Sigmoid colon (tissue), 7 donors: ENCODE results near the gene ADAMTS12. TPM values are rescaled to one million over a fixed set of nuclear protein-coding genes. Genes with fewer than 3 reads are reported as not detected.

ENCODE experiments used
- DNase-seq: peaks from one replicate; pipeline ENCODE4 v3.0.0-alpha.2; 2019
- H3K27ac ChIP-seq, 4 donors: fragments of 200-600 bp; sonication (generic); one replicate each; pipeline ENCODE4 v1.5.1; 2016 to 2019; ENCODE audit warnings: mild to moderate bottlenecking in 1 of 4
- H3K27me3 ChIP-seq, 3 donors: fragments of 200-600 bp; sonication (generic); one replicate each; pipeline ENCODE4 v1.5.1; 2019; ENCODE audit warnings: mild to moderate bottlenecking in 1 of 3
- H3K36me3 ChIP-seq, 4 donors: fragments of 200-600 bp; sonication (generic); one replicate each; pipeline ENCODE4 v1.5.1; 2016 to 2019
- H3K4me1 ChIP-seq, 4 donors: fragments of 200-600 bp; sonication (generic); one replicate each; pipeline ENCODE4 v1.5.1; 2017 to 2019
- H3K4me3 ChIP-seq, 4 donors: fragments of 200-600 bp; sonication (generic); one replicate each; pipeline ENCODE4 v1.5.1; 2017 to 2019; ENCODE audit warnings: mild to moderate bottlenecking in 2 of 4, moderate library complexity in 1 of 4
- H3K9me3 ChIP-seq, 4 donors: fragments of 200-600 bp in 3 of 4; sonication (generic) in 3 of 4; one replicate each; pipeline versions ENCODE4 v1.5.1 to v1.6.1; 2013 to 2019
- CTCF ChIP-seq, 4 experiments: fragments of 450-650 bp in 3 of 4; fragments of 200-600 bp in 1 of 4; IDR thresholded peaks; one replicate each; pipeline ENCODE4 v1.5.1; 2016 to 2019; ENCODE audit warnings: antibody characterized with exemption in 4 of 4, mild to moderate bottlenecking in 3 of 4, moderate library complexity in 2 of 4
- EP300 ChIP-seq, 4 donors: sonication (generic); formaldehyde crosslinking; IDR thresholded peaks; one replicate each; pipeline ENCODE4 v1.6.1; 2017; ENCODE audit warnings: antibody characterized with exemption in 4 of 4
- POLR2A ChIP-seq, 2 donors: fragments of 450-650 bp; IDR thresholded peaks; one replicate each; pipeline ENCODE4 v1.6.1; 2016; ENCODE audit warnings: antibody characterized with exemption in 2 of 2, mild to moderate bottlenecking in 2 of 2, moderate library complexity in 2 of 2
- POLR2AphosphoS5 ChIP-seq, 4 donors: sonication (generic); formaldehyde crosslinking; IDR thresholded peaks; one replicate each; pipeline ENCODE4 v1.6.1; 2017; ENCODE audit warnings: antibody characterized with exemption in 4 of 4
- WGBS, 2 donors: extraction: QIAGEN DNeasy Blood & Tissue Kit; methylation state at CpG; one replicate each; pipeline ENCODE4 v1.1.7; 2013; 5-methylcytosine and 5-hydroxymethylcytosine counted together
- intact Hi-C: fragments of 100-400 bp; cut with DNase I; formaldehyde crosslinking; loops from one replicate; pipeline ENCODE4 v1.15.1; 2023
- polyA plus RNA-seq, 3 donors: library from polyadenylated mRNA; stranded (reverse); fragments of 200-250 nt; gene quantifications; one replicate each; pipeline ENCODE4 v1.2.3, GENCODE V29; 2013
- total RNA-seq, 4 donors: library from RNA; depleted of rRNA; stranded (reverse); fragments of >200 nt; gene quantifications; one replicate each; pipeline ENCODE4 v1.1.0, GENCODE V29; 2016
- donor health status: healthy with polysubstance abuse.
- donor health status: Bipolar disorder and iron deficiency.
- donor health status: healthy.

ADAMTS12 gene
- total and polyA plus RNA-seq, 7 donors = 0.42 to 5.4 (median 2.7) TPM; not detected in 1

GRCh38 chr5:33793836-33794549 lies 97.8 kb downstream of the ADAMTS12 start:
- H3K36me3 ChIP-seq = no peaks in the 10 kb centered on the region
- H3K4me1 ChIP-seq = no peaks in the 10 kb centered on the region
- no peak for DNase-seq
- 81 to 89% methylated on average over 19 of the region's 19 CpGs for WGBS, 2 donors
- no peak overlapping the region for H3K4me3 ChIP-seq
- no peak overlapping the region for H3K27ac ChIP-seq
- H3K27me3 ChIP-seq = no peaks in the 10 kb centered on the region
- H3K9me3 ChIP-seq = no peaks in the 10 kb centered on the region
- TF ChIP-seq POLR2AphosphoS5 (IDR thresholded peaks at IDR 0.05) = no peak
- no peak for TF ChIP-seq POLR2A (IDR thresholded peaks at IDR 0.05)
- no peak for TF ChIP-seq CTCF (IDR thresholded peaks at IDR 0.05)
- no peak for TF ChIP-seq EP300 (IDR thresholded peaks at IDR 0.05)
- intact Hi-C loops = no loop called here

- Histone ChIP-seq H3K9me3 (no peaks in the 10 kb centered on the region), H3K27me3 (no peaks in the 10 kb centered on the region), H3K36me3 (no peaks in the 10 kb centered on the region), H3K27ac (no peak overlapping the region), H3K4me1 (no peaks in the 10 kb centered on the region), H3K4me3 (no peak overlapping the region)
- TF ChIP-seq EP300 (IDR thresholded peaks at IDR 0.05) (no peak), POLR2A (IDR thresholded peaks at IDR 0.05) (no peak), CTCF (IDR thresholded peaks at IDR 0.05) (no peak), POLR2AphosphoS5 (IDR thresholded peaks at IDR 0.05) (no peak)
- no peak for DNase-seq
- intact Hi-C loops = no loop called here
- WGBS, 2 donors = 88 to 94% methylated on average over 1 of the region's 1 CpG
These were observed 98.5 kb downstream of the ADAMTS12 start for GRCh38 chr5:33793276-33793675.

GRCh38 chr5:33792559-33792958 lies 99.2 kb downstream of the ADAMTS12 start:
- Histone ChIP-seq H3K9me3 (no peaks in the 10 kb centered on the region), H3K4me3 (no peak overlapping the region), H3K36me3 (no peaks in the 10 kb centered on the region), H3K4me1 (no peaks in the 10 kb centered on the region), H3K27me3 (no peaks in the 10 kb centered on the region), H3K27ac (no peak overlapping the region)
- TF ChIP-seq EP300 (IDR thresholded peaks at IDR 0.05) = no peak
- 83% methylated on average over 1 of the region's 1 CpG for WGBS, 2 donors
- DNase-seq = no peak
- intact Hi-C loops = no loop called here

GRCh38 chr5:33789567-33789957 lies 102.2 kb downstream of the ADAMTS12 start:
- H3K27me3 ChIP-seq = no peaks in the 10 kb centered on the region
- no peak for DNase-seq
- TF ChIP-seq POLR2AphosphoS5 (IDR thresholded peaks at IDR 0.05) = no peak
- no peak for TF ChIP-seq EP300 (IDR thresholded peaks at IDR 0.05)
- TF ChIP-seq CTCF (IDR thresholded peaks at IDR 0.05) = no peak
- no peak for TF ChIP-seq POLR2A (IDR thresholded peaks at IDR 0.05)
- no peak overlapping the region for H3K27ac ChIP-seq
- 86 to 87% methylated on average over 5 of the region's 5 CpGs for WGBS, 2 donors
- H3K36me3 ChIP-seq = no peaks in the 10 kb centered on the region
- intact Hi-C loops = no loop called here
- H3K4me1 ChIP-seq = no peaks in the 10 kb centered on the region
- no peak overlapping the region for H3K4me3 ChIP-seq
- H3K9me3 ChIP-seq = no peaks in the 10 kb centered on the region

- no peak for TF ChIP-seq EP300 (IDR thresholded peaks at IDR 0.05)
- no peak for TF ChIP-seq POLR2A (IDR thresholded peaks at IDR 0.05)
- no peak for TF ChIP-seq CTCF (IDR thresholded peaks at IDR 0.05)
- TF ChIP-seq POLR2AphosphoS5 (IDR thresholded peaks at IDR 0.05) = no peak
- H3K27ac ChIP-seq = no peak overlapping the region
- no peak for DNase-seq
- 73 to 85% methylated on average over 4 of the region's 4 CpGs for WGBS, 2 donors
- intact Hi-C loops = no loop called here
- no peaks in the 10 kb centered on the region for H3K9me3 ChIP-seq
- H3K36me3 ChIP-seq = no peaks in the 10 kb centered on the region
- H3K4me1 ChIP-seq = no peaks in the 10 kb centered on the region
- H3K4me3 ChIP-seq = no peak overlapping the region
- H3K27me3 ChIP-seq = no peaks in the 10 kb centered on the region
These were observed 102.7 kb downstream of the ADAMTS12 start for GRCh38 chr5:33788922-33789566.
